Activated CD4-positive, alpha-beta T cell treated with anti-CD3 and anti-CD28 coated beads for 36 hours (primary cell): ENCODE data around the gene TINCR. TPM values are rescaled to one million over a fixed set of nuclear protein-coding genes. Genes with fewer than 3 reads are reported as not detected.

ENCODE experiments used
- ATAC-seq: fragments of 200-7000 bp; cut with Tn5 transposase; one replicate; pipeline ENCODE4 v1.10.0; 2021; ENCODE audit warnings: mild to moderate bottlenecking, moderate library complexity
- CTCF ChIA-PET: fragments of 350-600 bp; sonication (Branson Sonifier 250); formaldehyde crosslinking; loops from one replicate; lab custom pipeline; 2021; ENCODE audit warnings: antibody characterized with exemption; lab: Charles Lee
- POLR2A ChIA-PET: fragments of 350-600 bp; sonication (Branson Sonifier 250); formaldehyde crosslinking; loops from one replicate; lab custom pipeline; 2021; ENCODE audit warnings: antibody characterized with exemption, inconsistent platforms; lab: Charles Lee
- DNase-seq: peaks from one replicate; pipeline ENCODE4 v3.0.0-alpha.2; 2020
- H3K27ac Mint-ChIP-seq: one replicate; pipeline ENCODE4 v1.8.0; 2021; ENCODE audit warnings: mixed read lengths
- H3K27me3 Mint-ChIP-seq: one replicate; pipeline ENCODE4 v1.8.0; 2021; ENCODE audit warnings: mixed read lengths
- H3K36me3 Mint-ChIP-seq: one replicate; pipeline ENCODE4 v1.8.0; 2021; ENCODE audit warnings: low read depth, mixed read lengths
- H3K4me1 Mint-ChIP-seq: one replicate; pipeline ENCODE4 v1.8.0; 2021; ENCODE audit warnings: mixed read lengths
- H3K4me3 Mint-ChIP-seq: one replicate; pipeline ENCODE4 v1.8.0; 2021; ENCODE audit warnings: mild to moderate bottlenecking, moderate library complexity, mixed read lengths
- H3K9me3 Mint-ChIP-seq: one replicate; pipeline ENCODE4 v1.8.0; 2021; ENCODE audit warnings: low read depth, mixed read lengths
- intact Hi-C, 2 experiments: fragments of 100-400 bp; cut with DNase I in 1 of 2; cut with micrococcal nuclease in 1 of 2; formaldehyde crosslinking; loops; one replicate each; pipeline versions ENCODE4 v1.14.2 to v1.15.1; 2022 to 2024; cut with DNase I, micrococcal nuclease
- total RNA-seq, 2 experiments: library from RNA; stranded (reverse); gene quantifications; one replicate each; pipeline ENCODE4 v1.2.3, GENCODE V29; 2021

The TINCR gene
- total RNA-seq, 2 experiments from 2014 or later = 0.23 to 0.27 TPM

DNA sequence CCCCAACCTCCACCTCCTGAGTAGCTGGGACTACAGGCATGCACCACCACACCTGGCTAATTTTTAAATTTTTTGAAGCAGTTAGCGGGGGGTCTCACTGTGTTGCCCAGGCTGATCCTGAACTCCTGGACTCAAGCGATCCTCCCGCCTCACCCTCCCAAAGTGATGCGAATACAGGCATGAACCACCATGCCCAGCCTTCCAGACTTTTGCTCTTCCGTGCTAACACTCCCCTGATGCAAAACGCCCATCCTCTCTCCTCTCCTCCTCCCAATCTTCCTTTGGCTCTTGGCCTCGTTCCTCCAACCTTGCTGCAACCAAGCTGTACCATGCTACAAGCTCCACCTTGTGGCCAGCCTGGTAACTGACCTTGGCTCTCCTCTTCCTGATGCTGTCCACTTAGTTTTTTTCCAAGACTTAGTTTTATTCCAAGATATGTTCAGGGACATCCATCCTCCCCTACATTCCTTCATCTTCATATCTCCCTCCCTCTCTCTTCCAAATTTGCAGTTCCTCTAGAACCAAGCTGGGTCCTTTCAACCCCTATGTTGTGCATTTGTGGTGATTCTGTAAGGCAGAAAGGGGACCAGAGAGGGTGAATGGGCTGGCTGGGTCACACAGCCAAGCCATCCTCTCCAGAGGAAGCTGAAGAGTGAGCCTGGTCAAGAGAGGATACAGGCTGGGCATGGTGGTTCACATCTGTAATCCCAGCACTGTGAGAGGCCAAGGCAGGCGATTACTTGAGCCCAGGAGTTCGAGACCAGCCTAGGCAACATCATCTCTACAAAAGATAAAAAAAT is 32.8 kb downstream of the TINCR start:
- peaks cover 20% of the 10 kb centered on the region for H3K27me3 Mint-ChIP-seq
- POLR2A ChIA-PET = interaction anchor here (0.6 to 0.7 kb wide), 2 partner anchors 60 to 286 kb away, joined by 3 read pairs; no protein-coding TSS in a partner anchor
- DNase-seq (peak; percentile 55), ATAC-seq (no peak)
- H3K27ac Mint-ChIP-seq = no peak overlapping the region
- no peak overlapping the region for H3K4me3 Mint-ChIP-seq
- CTCF ChIA-PET = interaction anchor here (0.6 to 1.2 kb wide), 5 partner anchors 11 to 1026 kb away, joined by 3 to 6 read pairs (median 3); no protein-coding TSS in a partner anchor
- peaks cover 12% of the 10 kb centered on the region for H3K9me3 Mint-ChIP-seq
- no peaks in the 10 kb centered on the region for H3K4me1 Mint-ChIP-seq
- intact Hi-C loops = no loop called here
- peaks cover 5% of the 10 kb centered on the region for H3K36me3 Mint-ChIP-seq

DNA sequence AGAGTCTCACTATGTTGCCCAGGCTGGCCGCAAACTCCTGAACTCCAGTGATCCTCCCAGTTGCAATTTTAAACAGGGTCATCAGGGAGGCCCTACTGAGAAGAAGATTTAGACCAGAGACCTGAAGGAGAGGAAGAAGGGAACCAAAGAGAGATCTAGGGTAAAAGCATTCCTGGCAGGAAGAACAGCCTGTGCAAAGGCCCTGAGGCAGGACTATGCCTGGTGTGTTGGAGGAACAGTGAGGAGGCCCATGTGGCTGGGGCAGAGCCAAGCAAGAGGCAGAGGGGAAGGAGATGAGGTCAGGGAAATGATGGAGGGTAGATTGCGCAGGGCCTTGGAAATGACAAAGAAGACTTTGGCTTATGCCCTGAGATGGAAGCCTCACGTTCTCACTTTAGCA is 34.5 kb downstream of the TINCR start:
- no peak overlapping the region for H3K4me3 Mint-ChIP-seq
- intact Hi-C loops = no loop called here
- no peak for DNase-seq
- peaks cover 19% of the 10 kb centered on the region for H3K27me3 Mint-ChIP-seq
- ATAC-seq = no peak
- no peak overlapping the region for H3K27ac Mint-ChIP-seq
- POLR2A ChIA-PET = no interaction called here
- peaks cover 5% of the 10 kb centered on the region for H3K36me3 Mint-ChIP-seq
- no peaks in the 10 kb centered on the region for H3K4me1 Mint-ChIP-seq
- CTCF ChIA-PET = no interaction called here
- H3K9me3 Mint-ChIP-seq = peaks cover 12% of the 10 kb centered on the region

DNA sequence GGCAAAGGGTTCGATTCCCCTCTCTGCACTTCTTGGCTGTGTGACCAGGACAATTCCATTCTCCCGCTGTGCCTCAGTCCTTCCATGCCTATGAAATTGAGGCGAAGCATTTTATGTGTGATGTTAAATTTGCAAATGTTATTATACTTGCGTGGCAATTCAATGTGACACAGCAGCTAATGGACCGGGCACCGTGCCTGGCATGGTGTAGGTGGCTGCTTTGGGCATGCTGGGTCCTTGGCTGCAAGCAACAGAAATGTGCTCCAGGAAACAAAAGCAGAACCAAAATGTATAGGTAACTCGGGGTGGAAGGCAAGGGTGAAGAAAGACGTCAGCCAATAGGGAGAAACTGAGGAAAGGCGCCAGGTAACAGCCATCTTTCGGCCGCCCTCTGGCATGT is 37.1 kb downstream of the TINCR start:
- Mint-ChIP-seq H3K36me3 (peaks cover 5% of the 10 kb centered on the region), H3K27me3 (peaks cover 14% of the 10 kb centered on the region), H3K9me3 (peaks cover 12% of the 10 kb centered on the region), H3K27ac (no peak overlapping the region), H3K4me3 (no peak overlapping the region), H3K4me1 (no peaks in the 10 kb centered on the region)
- intact Hi-C loops = no loop called here
- ATAC-seq = no peak
- ChIA-PET CTCF (no interaction called here), POLR2A (no interaction called here)
- DNase-seq = no peak

DNA sequence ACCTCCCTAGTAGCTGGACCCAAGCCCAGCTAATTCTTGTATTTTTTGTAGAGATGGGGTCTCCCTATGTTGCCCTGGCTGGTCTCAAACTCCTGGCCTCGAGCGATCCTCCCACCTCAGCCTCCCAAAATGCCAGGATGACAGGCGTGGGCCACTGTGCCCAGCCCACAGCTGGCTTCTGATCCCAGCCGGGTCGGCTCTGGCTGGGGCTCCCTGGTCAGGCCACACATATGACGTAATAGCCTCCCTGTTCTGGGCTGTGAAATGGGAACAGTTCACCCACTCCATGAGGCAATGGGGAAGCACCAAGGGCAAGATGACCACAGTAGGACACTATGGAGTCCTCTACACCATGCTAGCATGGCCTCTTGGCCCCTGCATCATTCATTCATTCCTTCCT is 41.1 kb downstream of the TINCR start:
- no peak overlapping the region for H3K4me3 Mint-ChIP-seq
- no peaks in the 10 kb centered on the region for H3K9me3 Mint-ChIP-seq
- no peaks in the 10 kb centered on the region for H3K36me3 Mint-ChIP-seq
- ATAC-seq (no peak), DNase-seq (no peak)
- intact Hi-C loops = no loop called here
- no peaks in the 10 kb centered on the region for H3K4me1 Mint-ChIP-seq
- POLR2A ChIA-PET = no interaction called here
- H3K27ac Mint-ChIP-seq = no peak overlapping the region
- CTCF ChIA-PET = no interaction called here
- peaks cover 29% of the 10 kb centered on the region for H3K27me3 Mint-ChIP-seq

DNA sequence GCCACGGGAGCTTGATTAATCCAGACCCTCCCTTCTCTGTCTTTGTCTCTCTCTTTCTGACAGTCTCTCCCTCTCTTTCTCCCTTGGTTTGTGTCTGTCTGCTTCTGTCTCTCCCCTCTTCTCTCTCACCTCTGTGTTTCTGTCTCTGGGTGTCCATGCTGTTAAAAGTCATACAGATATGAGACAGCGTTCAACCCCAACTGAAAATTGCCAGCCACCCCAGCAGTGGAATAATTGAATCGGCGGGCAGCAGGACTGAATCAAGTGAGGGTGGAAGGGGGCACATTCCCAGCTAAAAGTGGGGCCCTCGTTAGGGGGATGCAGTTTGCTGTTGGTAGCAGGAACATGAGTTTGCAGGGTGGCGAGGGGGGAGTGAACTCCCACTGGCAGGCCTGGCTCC is 43.7 kb downstream of the TINCR start:
- Mint-ChIP-seq H3K27me3 (peaks cover 34% of the 10 kb centered on the region), H3K4me1 (no peaks in the 10 kb centered on the region), H3K4me3 (no peak overlapping the region), H3K27ac (no peak overlapping the region), H3K36me3 (no peaks in the 10 kb centered on the region), H3K9me3 (peaks cover 3% of the 10 kb centered on the region)
- DNase-seq (no peak), ATAC-seq (no peak)
- ChIA-PET POLR2A (no interaction called here), CTCF (interaction anchor here (1.2 to 1.4 kb wide), 3 partner anchors 11 to 55 kb away, joined by 3 to 6 read pairs (median 3); no protein-coding TSS in a partner anchor)
- intact Hi-C loops = no loop called here

DNA sequence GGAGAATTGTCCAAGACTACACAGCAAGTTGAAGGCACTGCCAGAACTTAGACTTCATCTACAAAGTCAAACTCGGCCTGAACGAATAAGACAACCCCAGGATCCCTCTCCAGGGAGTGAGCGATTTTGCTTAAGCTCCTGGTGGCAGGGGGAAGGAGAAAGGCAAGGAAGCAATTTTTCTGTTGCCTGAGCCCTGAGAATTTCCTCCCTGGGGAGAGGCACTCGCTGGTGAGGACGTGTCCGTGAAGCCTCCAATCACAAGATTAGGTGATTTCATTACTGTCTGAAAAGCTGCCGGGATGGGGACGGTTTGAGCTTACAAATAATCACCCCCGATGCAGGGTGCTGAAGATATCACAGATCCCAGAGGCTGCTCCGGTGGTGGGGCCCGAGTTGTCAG is 45.6 kb downstream of the TINCR start:
- POLR2A ChIA-PET = no interaction called here
- H3K4me1 Mint-ChIP-seq = no peaks in the 10 kb centered on the region
- ATAC-seq (no peak), DNase-seq (no peak)
- H3K9me3 Mint-ChIP-seq = peaks cover 9% of the 10 kb centered on the region
- H3K36me3 Mint-ChIP-seq = no peaks in the 10 kb centered on the region
- H3K4me3 Mint-ChIP-seq = no peak overlapping the region
- intact Hi-C loops = no loop called here
- no peak overlapping the region for H3K27ac Mint-ChIP-seq
- CTCF ChIA-PET = interaction anchor here (0.7 kb wide), 1 partner anchor 12 kb away, joined by 3 read pairs; no protein-coding TSS in a partner anchor
- peaks cover 34% of the 10 kb centered on the region for H3K27me3 Mint-ChIP-seq

DNA sequence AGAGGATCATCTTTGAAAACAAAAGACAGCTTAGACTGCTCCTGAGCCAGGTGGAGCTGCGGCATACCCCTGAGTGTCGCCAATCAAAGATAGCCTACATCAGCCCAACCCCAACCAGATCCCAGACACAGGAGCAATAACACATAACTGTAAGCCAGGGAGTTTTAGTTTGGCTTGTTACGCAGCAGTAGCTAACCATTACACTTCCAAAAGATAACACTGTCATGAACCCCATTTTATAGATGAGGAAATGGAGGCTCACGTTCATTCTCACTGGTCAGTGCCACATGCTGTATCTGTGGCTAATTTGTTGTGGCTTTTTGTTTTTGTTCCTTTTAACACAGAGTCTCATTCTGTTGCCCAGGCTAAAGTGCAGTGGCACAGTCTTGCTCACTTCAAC is 47.3 kb downstream of the TINCR start:
- intact Hi-C loops = no loop called here
- ATAC-seq (no peak), DNase-seq (no peak)
- peaks cover 17% of the 10 kb centered on the region for H3K9me3 Mint-ChIP-seq
- POLR2A ChIA-PET = interaction anchor here (0.6 kb wide), 1 partner anchor 274 kb away, joined by 4 read pairs; no protein-coding TSS in a partner anchor
- CTCF ChIA-PET = interaction anchor here (1.0 kb wide), 1 partner anchor 8 kb away, joined by 4 read pairs; no protein-coding TSS in a partner anchor
- H3K4me1 Mint-ChIP-seq = no peaks in the 10 kb centered on the region
- no peaks in the 10 kb centered on the region for H3K36me3 Mint-ChIP-seq
- H3K4me3 Mint-ChIP-seq = no peak overlapping the region
- no peak overlapping the region for H3K27ac Mint-ChIP-seq
- H3K27me3 Mint-ChIP-seq = peaks cover 26% of the 10 kb centered on the region

DNA sequence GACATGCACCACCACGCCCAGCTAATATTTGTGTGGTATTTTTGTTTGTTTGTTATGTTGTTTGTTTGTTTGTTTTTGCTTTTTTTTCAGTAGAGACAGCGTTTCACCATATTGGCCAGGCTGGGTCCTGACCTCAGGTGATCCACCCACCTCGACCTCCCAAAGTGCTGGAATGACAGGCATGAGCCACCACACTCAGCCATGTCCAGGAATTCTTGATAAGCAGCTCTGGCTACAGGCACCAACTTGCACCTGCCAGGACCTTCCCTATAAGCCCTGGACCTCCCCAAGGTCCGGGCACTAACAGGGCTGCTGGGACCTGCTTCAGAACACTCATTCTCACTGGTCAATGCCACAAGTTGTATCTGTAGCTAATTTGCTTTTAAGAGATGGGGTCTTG is 48.7 kb downstream of the TINCR start:
- Mint-ChIP-seq H3K36me3 (no peaks in the 10 kb centered on the region), H3K4me1 (no peaks in the 10 kb centered on the region), H3K9me3 (peaks cover 18% of the 10 kb centered on the region), H3K27me3 (peaks cover 16% of the 10 kb centered on the region), H3K4me3 (no peak overlapping the region), H3K27ac (no peak overlapping the region)
- ATAC-seq = no peak
- POLR2A ChIA-PET = interaction anchor here (0.6 kb wide), 1 partner anchor 46 kb away, joined by 3 read pairs; no protein-coding TSS in a partner anchor
- DNase-seq = no peak
- CTCF ChIA-PET = no interaction called here
- intact Hi-C loops = no loop called here

DNA sequence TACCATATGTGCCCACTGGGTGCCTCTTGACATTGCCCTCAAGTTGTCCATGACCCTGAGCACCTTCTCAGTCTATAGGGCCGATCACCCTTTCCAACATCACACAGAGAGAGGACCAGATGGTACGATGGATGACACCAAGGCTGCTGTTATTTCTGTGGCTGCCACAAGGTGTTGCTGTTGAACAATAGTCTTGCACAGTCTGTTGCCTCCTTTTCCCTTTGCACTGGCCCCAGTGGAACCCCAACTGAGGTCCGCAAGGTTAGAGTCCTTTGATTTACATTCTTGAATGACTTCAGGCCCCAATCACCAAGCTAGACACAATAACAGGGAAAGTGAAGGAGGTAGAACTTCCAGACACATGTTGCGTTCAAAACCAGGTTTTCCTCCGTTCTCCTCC is 52.0 kb downstream of the TINCR start:
- ChIA-PET POLR2A (no interaction called here), CTCF (interaction anchor here (1.2 kb wide), 1 partner anchor 12 kb away, joined by 4 read pairs; no protein-coding TSS in a partner anchor)
- Mint-ChIP-seq H3K27ac (no peak overlapping the region), H3K9me3 (peaks cover 18% of the 10 kb centered on the region), H3K4me1 (no peaks in the 10 kb centered on the region), H3K27me3 (peaks cover 11% of the 10 kb centered on the region), H3K36me3 (no peaks in the 10 kb centered on the region), H3K4me3 (no peak overlapping the region)
- intact Hi-C loops = no loop called here
- no peak for ATAC-seq
- DNase-seq = no peak

DNA sequence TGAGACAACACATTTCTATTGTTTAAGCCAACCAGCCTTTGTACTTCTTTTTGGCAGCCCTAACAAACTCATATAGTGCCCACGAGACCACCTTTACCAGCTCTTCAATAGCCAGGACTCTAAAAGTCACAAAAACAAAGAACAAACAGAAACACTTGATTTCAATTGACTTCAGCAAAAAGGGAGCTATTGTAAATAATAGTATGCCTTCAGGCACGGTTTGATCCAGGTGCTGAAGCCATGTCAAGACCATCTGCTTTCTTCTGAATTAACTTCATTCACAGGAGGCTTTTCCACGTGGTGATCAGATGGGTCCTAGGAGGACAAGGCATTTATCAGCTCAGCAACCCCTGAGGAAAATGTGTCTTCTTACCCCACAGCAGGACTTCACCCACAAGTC is 53.8 kb downstream of the TINCR start:
- POLR2A ChIA-PET = no interaction called here
- Mint-ChIP-seq H3K9me3 (peaks cover 15% of the 10 kb centered on the region), H3K36me3 (no peaks in the 10 kb centered on the region), H3K4me3 (no peak overlapping the region), H3K4me1 (no peaks in the 10 kb centered on the region), H3K27me3 (peaks cover 11% of the 10 kb centered on the region), H3K27ac (no peak overlapping the region)
- DNase-seq (no peak), ATAC-seq (no peak)
- intact Hi-C loops = no loop called here
- CTCF ChIA-PET = interaction anchor here (0.6 kb wide), 1 partner anchor 10 kb away, joined by 4 read pairs; no protein-coding TSS in a partner anchor

DNA sequence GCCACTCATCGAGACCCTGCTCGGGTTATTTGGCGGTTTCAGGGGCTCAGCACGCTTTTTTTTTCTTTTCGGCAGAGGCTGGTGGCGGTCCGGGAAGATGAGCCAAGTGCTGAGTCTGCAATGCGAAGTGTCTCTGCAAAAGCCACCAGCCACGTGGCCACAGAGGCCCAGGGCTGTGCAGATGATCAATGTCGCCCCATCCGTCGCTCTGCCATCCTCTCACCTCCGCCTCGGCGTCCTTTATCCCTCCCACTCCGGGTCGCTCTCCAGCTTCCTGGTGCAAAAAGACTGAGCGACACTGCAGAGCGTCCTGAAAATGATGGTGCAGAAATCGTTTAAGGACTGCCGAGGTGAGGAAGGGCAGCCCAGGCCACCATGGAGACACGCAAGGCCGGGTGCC is 55.0 kb downstream of the TINCR start:
- POLR2A ChIA-PET = no interaction called here
- Mint-ChIP-seq H3K27me3 (peaks cover 11% of the 10 kb centered on the region), H3K4me1 (no peaks in the 10 kb centered on the region), H3K4me3 (no peak overlapping the region), H3K27ac (no peak overlapping the region), H3K9me3 (peaks cover 14% of the 10 kb centered on the region), H3K36me3 (no peaks in the 10 kb centered on the region)
- DNase-seq (no peak), ATAC-seq (no peak)
- intact Hi-C loops = no loop called here
- CTCF ChIA-PET = interaction anchor here (0.6 kb wide), 1 partner anchor 231 kb away, joined by 3 read pairs; no protein-coding TSS in a partner anchor
